ENCODE measurements around the gene PLCL1.

Gene PLCL1

GRCh38 chr2:197858607-197859140 is 54.3 kb downstream of the PLCL1 start:
- no peak for DNase-seq

- DNase-seq = no peak
Observed at GRCh38 chr2:197862246-197862955, 58.0 kb downstream of the PLCL1 start.

- DNase-seq = no peak
Observed at GRCh38 chr2:197863744-197864143, 59.4 kb downstream of the PLCL1 start.

GRCh38 chr2:197866455-197866854 is 62.1 kb downstream of the PLCL1 start:
- DNase-seq = no peak

- no peak for DNase-seq
Observed at GRCh38 chr2:197867033-197867432, 62.6 kb downstream of the PLCL1 start.

GRCh38 chr2:197867624-197868023 is 63.2 kb downstream of the PLCL1 start:
- DNase-seq = no peak

GRCh38 chr2:197868206-197868605 is 63.8 kb downstream of the PLCL1 start:
- no peak for DNase-seq

GRCh38 chr2:197869041-197869440 is 64.6 kb downstream of the PLCL1 start:
- DNase-seq = no peak

GRCh38 chr2:197869501-197870111 is 65.2 kb downstream of the PLCL1 start:
- DNase-seq = no peak

GRCh38 chr2:197870137-197870536 is 65.7 kb downstream of the PLCL1 start:
- DNase-seq = no peak

GRCh38 chr2:197871780-197872456 is 67.5 kb downstream of the PLCL1 start:
- no peak for DNase-seq

- DNase-seq = no peak
Observed at GRCh38 chr2:197873293-197873701, 68.9 kb downstream of the PLCL1 start.

- no peak for DNase-seq
Observed at GRCh38 chr2:197875763-197876162, 71.4 kb downstream of the PLCL1 start.

- no peak for DNase-seq
Observed at GRCh38 chr2:197876524-197876923, 72.1 kb downstream of the PLCL1 start.

- no peak for DNase-seq
Observed at GRCh38 chr2:197877038-197877437, 72.6 kb downstream of the PLCL1 start.

GRCh38 chr2:197878792-197879191 is 74.4 kb downstream of the PLCL1 start:
- DNase-seq = no peak

GRCh38 chr2:197879812-197880408 is 75.5 kb downstream of the PLCL1 start:
- DNase-seq = no peak

- no peak for DNase-seq
Observed at GRCh38 chr2:197883354-197884032, 79.1 kb downstream of the PLCL1 start.

- no peak for DNase-seq
Observed at GRCh38 chr2:197884252-197884651, 79.9 kb downstream of the PLCL1 start.

GRCh38 chr2:197885126-197885525 is 80.7 kb downstream of the PLCL1 start:
- no peak for DNase-seq

- no peak for DNase-seq
Observed at GRCh38 chr2:197885587-197885986, 81.2 kb downstream of the PLCL1 start.

- no peak for DNase-seq
Observed at GRCh38 chr2:197888321-197888720, 83.9 kb downstream of the PLCL1 start.

GRCh38 chr2:197889041-197889440 is 84.6 kb downstream of the PLCL1 start:
- DNase-seq = peak; percentile 39

Data from stimulated activated CD4-positive, alpha-beta T cell treated with anti-CD3 and anti-CD28 coated beads, Interleukin-1b, Interleukin-23, amount 100 ng/mL, for 48 hours (primary cell).